Upper lobe of left lung (tissue), 6 donors: Measurements from ENCODE around the gene TIMP4. TPM values are rescaled to one million over a fixed set of nuclear protein-coding genes. Genes with fewer than 3 reads are reported as not detected.

Source experiments
- ATAC-seq, 2 donors: fragments of 200-7000 bp; cut with Tn5 transposase; one replicate each; pipeline ENCODE4 v1.9.1; 2022; ENCODE audit warnings: mild to moderate bottlenecking in 2 of 2, moderate library complexity in 2 of 2; ENCODE audit not compliant: low FRiP score in 2 of 2
- DNase-seq, 2 donors: peaks; one replicate each; pipeline ENCODE4 v3.0.0-alpha.2; 2019 to 2020
- H3K27ac ChIP-seq, 4 donors: fragments of 200-600 bp; sonication (generic); one replicate each; pipeline ENCODE4 v1.5.1; 2016 to 2019
- H3K27me3 ChIP-seq, 4 donors: fragments of 200-600 bp; sonication (generic); one replicate each; pipeline ENCODE4 v1.5.1; 2017 to 2019
- H3K36me3 ChIP-seq, 4 donors: fragments of 200-600 bp; sonication (generic); one replicate each; pipeline ENCODE4 v1.5.1; 2016 to 2019
- H3K4me1 ChIP-seq, 4 donors: fragments of 200-600 bp; sonication (generic); one replicate each; pipeline ENCODE4 v1.5.1; 2018 to 2019
- H3K4me3 ChIP-seq, 4 donors: fragments of 200-600 bp; sonication (generic); one replicate each; pipeline ENCODE4 v1.5.1; 2017 to 2019; ENCODE audit warnings: mild to moderate bottlenecking in 2 of 4, moderate library complexity in 1 of 4
- H3K9me3 ChIP-seq, 4 donors: fragments of 200-600 bp; sonication (generic); one replicate each; pipeline ENCODE4 v1.5.1; 2018 to 2019
- CTCF ChIP-seq, 6 experiments: fragments of 450-650 bp in 4 of 6; fragments of 200-600 bp in 2 of 6; sonication (generic) in 2 of 6; IDR thresholded peaks; one replicate each; pipeline ENCODE4 v1.5.1; 2016 to 2019; ENCODE audit warnings: antibody characterized with exemption in 6 of 6
- EP300 ChIP-seq, 4 donors: sonication (generic); formaldehyde crosslinking; IDR thresholded peaks; one replicate each; pipeline ENCODE4 v1.5.1; 2017; ENCODE audit warnings: antibody characterized with exemption in 4 of 4, control low read depth in 2 of 4
- POLR2A ChIP-seq, 4 donors: fragments of 450-650 bp; IDR thresholded peaks; one replicate each; pipeline ENCODE4 v1.5.1; 2016 to 2017; ENCODE audit warnings: antibody characterized with exemption in 4 of 4, mild to moderate bottlenecking in 2 of 4
- POLR2AphosphoS5 ChIP-seq, 2 donors: sonication (generic); formaldehyde crosslinking; IDR thresholded peaks; one replicate each; pipeline ENCODE4 v1.5.1; 2017; ENCODE audit warnings: antibody characterized with exemption in 2 of 2
- WGBS, 2 donors: methylation state at CpG; one replicate each; pipeline ENCODE4 v1.1.5; 2017 to 2018; 5-methylcytosine and 5-hydroxymethylcytosine counted together
- total RNA-seq, 6 donors: library from RNA; depleted of rRNA in 4 of 6; stranded (reverse); fragments of >200 nt in 4 of 6; gene quantifications; one replicate each; pipeline versions ENCODE4 v1.1.0 to v1.2.1, GENCODE V29; 2016 to 2021
- donor health status: DM: no; HTN: no; CAD: no; lungs with moderate emphysema.
- donor health status: DM: no; HTN: yes; CAD: no; lungs with severe emphysema.

Gene TIMP4
- total RNA-seq, 6 donors from 2014 or later = 1.6 to 10.5 (median 5.2) TPM

- DNase-seq = no peak
- WGBS, 2 donors = 95 to 98% methylated on average over 3 of the region's 3 CpGs
Measured at GRCh38 chr3:12136371-12136770, 22.3 kb downstream of the TIMP4 start.

GRCh38 chr3:12135029-12135657 lies 23.6 kb downstream of the TIMP4 start:
- TF ChIP-seq POLR2A (IDR thresholded peaks at IDR 0.05) = no peak
- peak; percentile 71 to 88 (median 78) for TF ChIP-seq CTCF (IDR thresholded peaks at IDR 0.05)
- ATAC-seq = peak; percentile 83 to 92
- Histone ChIP-seq H3K4me3 (no peak overlapping the region), H3K27me3 (no peaks in the 10 kb centered on the region), H3K4me1 (peaks cover 0 to 21% (median 9%) of the 10 kb centered on the region in 4 donors), H3K36me3 (no peaks in the 10 kb centered on the region), H3K27ac (no peak overlapping the region), H3K9me3 (no peaks in the 10 kb centered on the region)
- WGBS, 2 donors = 18 to 22% methylated on average over 3 of the region's 3 CpGs
- DNase-seq = peak; percentile 86 to 87

More at GRCh38 chr3:12136371-12136770, 22.3 kb downstream of the TIMP4 start:
- Histone ChIP-seq H3K27ac (no peak overlapping the region), H3K4me3 (no peak overlapping the region), H3K27me3 (no peaks in the 10 kb centered on the region), H3K4me1 (peaks cover 0 to 21% (median 9%) of the 10 kb centered on the region in 4 donors), H3K36me3 (no peaks in the 10 kb centered on the region), H3K9me3 (no peaks in the 10 kb centered on the region)
- no peak for TF ChIP-seq POLR2A (IDR thresholded peaks at IDR 0.05)
- no peak for TF ChIP-seq POLR2AphosphoS5 (IDR thresholded peaks at IDR 0.05)
- no peak for TF ChIP-seq CTCF (IDR thresholded peaks at IDR 0.05)
- no peak for TF ChIP-seq EP300 (IDR thresholded peaks at IDR 0.05)
- no peak for ATAC-seq

DNA sequence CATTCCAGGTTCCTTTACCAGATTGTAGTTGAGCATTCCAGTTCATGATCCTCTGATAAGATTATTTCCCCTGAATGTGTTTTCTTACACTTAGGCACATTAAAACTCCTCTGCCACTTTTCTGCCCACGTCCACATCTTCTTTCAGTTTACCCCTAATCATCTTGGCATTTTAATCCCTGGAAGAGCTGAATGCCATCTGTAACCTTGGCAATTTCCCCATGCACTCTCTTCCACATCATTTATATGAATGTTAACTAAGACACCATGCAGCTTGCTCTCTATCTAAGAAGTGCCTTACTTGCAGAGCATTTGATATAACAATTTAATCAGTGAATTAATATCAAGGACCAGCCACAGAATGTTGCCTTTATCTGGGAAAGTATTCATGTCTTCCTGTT lies 25.8 kb downstream of the TIMP4 start:
- TF ChIP-seq EP300 (IDR thresholded peaks at IDR 0.05) (no peak), POLR2A (IDR thresholded peaks at IDR 0.05) (no peak), CTCF (IDR thresholded peaks at IDR 0.05) (no peak)
- H3K4me3 ChIP-seq = no peak overlapping the region
- H3K27me3 ChIP-seq = no peaks in the 10 kb centered on the region
- ATAC-seq (no peak), DNase-seq (no peak)
- H3K9me3 ChIP-seq = no peaks in the 10 kb centered on the region
- peaks cover 0 to 5% (median under 1%) of the 10 kb centered on the region in 4 donors for H3K4me1 ChIP-seq
- H3K27ac ChIP-seq = no peak overlapping the region
- 39 to 47% methylated on average over 1 of the region's 1 CpG for WGBS, 2 donors
- H3K36me3 ChIP-seq = no peaks in the 10 kb centered on the region

GRCh38 chr3:12131351-12132090 lies 27.2 kb downstream of the TIMP4 start:
- ATAC-seq (no peak), DNase-seq (no peak)
- H3K4me1 ChIP-seq = peaks cover 0 to 3% (median 0%) of the 10 kb centered on the region in 4 donors
- H3K36me3 ChIP-seq = no peaks in the 10 kb centered on the region
- H3K9me3 ChIP-seq = no peaks in the 10 kb centered on the region
- 82 to 87% methylated on average over 3 of the region's 3 CpGs for WGBS, 2 donors
- no peaks in the 10 kb centered on the region for H3K27me3 ChIP-seq
- H3K27ac ChIP-seq = no peak overlapping the region
- H3K4me3 ChIP-seq = no peak overlapping the region
- TF ChIP-seq POLR2A (IDR thresholded peaks at IDR 0.05) = no peak
- no peak for TF ChIP-seq POLR2AphosphoS5 (IDR thresholded peaks at IDR 0.05)
- TF ChIP-seq CTCF (IDR thresholded peaks at IDR 0.05) = no peak
- no peak for TF ChIP-seq EP300 (IDR thresholded peaks at IDR 0.05)
